NCI-H146 treated with DMSO at 0.1 percent for 48 hours (cell line): ENCODE results near the gene ACP7.
"Not testable (repeated sequence)": the region's sequence is repeated elsewhere in the genome, so short reads cannot be mapped to it uniquely, and the experiment has no call there.

Source experiments
- DNase-seq: peaks from one replicate; lab custom pipeline; 2025; ENCODE audit not compliant: unreplicated experiment; lab: John Stamatoyannopoulos, UW

Gene ACP7

GRCh38 chr19:39074942-39075341, 9.2 kb upstream of the ACP7 start:
- DNase-seq, result no peak

DNA sequence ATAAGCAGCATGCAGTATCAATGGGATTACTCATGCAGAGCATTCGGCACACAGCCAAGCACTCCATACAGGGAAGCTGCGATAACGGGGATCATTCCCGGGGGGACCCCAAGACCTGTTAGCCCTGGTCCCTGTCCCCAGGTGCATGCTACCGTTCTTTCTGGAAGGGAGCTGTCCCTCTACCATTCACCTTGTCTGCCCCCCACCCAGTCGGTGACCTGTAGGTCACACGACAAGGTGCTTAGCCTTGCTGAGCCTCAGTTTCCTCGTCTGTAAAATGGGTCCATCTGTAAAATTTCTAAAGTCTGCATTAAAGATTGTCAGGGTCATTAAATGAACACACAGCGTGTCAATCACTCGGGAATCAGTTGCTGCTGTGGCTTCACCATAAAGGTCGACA, 6.8 kb upstream of the ACP7 start:
- DNase-seq, result no peak

GRCh38 chr19:39078436-39079200, 5.5 kb upstream of the ACP7 start:
- no peak for DNase-seq

DNA sequence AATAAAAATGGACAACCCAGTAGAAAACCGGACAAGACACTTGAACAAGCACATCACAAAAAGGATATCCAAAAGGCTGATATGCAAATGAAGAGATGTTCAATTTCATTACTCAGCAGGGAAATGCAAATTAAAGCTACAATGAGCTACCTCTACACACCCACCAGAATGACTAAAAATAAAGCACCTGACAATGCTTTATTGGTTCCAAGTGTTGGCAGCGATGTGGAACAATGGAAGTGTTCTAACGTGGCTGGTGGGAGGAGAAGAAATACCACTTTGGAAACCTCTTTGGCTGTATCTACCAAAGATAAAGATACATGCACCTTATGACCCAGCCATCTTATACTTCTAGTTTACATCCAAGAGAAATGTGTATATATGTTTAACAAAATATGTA, 3.7 kb upstream of the ACP7 start:
- no peak for DNase-seq

- no peak for DNase-seq
Observed at GRCh38 chr19:39082167-39082566, 2.0 kb upstream of the ACP7 start.

- no peak for DNase-seq
Observed at GRCh38 chr19:39082745-39083598, 1.2 kb upstream of the ACP7 start.

GRCh38 chr19:39083599-39083982, 577 bp upstream of the ACP7 start:
- no peak for DNase-seq

DNA sequence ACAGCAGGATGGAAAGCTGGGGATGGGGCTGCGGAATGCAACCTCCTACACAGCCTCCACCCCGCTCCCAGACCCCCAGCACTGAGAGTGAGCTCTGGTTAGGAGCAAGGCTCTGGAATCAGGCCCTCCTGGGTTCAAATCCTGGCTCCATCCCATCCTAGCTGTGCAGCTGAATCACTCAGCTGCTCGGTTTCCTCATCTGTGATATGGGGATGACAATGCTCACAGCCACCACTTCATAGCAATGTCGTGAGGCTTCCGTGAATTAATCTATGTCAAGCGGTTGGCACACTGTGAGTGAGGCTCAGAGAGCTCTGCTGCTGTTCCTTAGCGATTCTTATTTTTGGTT, 538 bp downstream of the ACP7 start:
- DNase-seq, result no peak

DNA sequence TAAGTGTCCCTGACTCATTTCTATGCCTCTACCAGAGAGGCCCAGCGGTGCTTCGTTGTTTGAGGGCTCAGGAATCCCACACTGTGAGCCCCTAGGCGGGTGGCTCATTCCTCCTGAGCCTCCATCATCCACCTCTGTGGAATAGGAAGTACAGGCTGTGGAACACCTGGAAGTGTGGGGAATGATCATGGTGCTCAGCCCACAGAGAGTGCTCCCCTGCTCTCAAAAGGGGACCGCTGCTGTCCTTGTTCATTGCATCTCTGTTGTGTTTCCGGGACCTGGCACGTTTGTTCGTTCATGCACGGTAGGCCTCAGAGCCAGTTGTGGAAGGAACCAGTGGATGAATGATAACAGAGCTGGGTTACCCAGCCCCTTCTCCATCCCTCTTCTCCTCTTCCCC, 1.2 kb downstream of the ACP7 start:
- DNase-seq, result no peak

DNA sequence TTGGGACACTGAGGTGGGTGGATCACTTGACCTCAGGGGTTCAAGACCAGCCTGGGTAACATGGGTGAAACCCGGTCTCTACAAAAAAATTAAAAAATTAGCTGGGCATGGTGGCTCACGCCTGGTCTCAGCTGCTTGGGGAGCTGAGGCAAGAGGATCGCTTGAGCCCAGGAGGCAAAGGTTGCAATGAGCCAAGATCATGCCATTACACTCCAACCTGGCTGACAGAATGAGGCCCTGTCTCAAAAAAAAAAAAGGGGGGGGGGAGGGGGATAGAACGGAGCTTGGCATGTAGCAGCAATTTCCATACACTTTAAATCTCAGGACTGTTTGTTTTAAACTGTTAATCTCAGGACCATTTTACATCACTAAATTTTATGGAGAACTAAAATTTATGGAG, 2.2 kb downstream of the ACP7 start:
- DNase-seq, result no peak

DNA sequence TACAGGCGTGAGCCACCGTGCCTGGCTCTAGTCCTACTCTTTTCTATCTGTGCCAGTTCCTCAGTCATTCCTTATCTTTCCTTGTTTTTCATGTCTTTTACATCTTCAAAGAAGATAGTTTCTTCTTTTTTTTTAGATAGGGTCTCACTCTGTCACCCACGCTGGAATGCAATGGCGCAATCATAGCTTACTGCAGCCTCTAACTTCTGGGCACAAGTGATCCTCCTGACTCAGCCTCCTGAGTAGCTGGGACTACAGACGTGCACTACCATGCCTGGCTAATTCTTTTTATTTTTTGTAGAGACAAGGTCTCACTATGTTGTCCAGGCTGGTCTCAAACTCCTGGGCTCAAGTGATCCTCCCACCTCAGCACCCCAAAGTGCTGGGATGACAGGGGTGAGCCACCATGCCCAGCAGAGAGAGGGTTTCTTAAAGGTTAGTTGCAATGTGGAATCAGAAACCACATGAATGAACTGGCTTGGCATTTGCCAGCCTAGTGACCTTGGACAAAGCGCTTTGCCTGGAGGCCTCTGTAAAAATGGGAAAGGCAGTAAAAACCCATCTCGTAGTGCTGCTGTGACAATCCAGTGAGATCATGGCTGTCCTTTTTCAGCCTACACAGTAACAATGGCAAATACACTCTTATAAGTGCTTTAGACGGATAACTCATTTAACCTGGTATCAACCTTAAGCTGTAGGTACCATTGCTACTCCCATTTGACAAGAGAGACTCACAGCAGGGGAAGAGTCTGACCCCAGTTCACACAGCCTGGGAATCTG, 3.9 kb downstream of the ACP7 start:
- no peak for DNase-seq

DNA sequence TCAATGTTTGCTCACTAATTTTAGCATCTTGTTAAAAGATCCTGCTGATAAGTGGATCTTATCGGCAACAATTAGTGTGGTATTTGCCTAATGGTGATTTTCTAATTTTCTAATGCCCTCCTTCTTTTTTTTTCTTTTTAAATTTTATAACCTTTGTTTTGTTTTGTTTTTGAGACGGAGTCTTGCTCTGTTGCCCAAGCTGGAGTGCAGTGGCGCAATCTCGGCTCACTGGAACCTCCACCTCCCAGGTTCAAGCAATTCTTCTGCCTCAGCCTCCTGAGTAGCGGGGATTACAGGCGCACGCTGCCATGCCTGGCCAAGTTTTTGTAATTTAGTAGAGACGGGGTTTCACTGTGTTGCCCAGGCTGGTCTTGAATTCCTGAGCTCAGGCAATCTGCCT, 5.8 kb downstream of the ACP7 start:
- DNase-seq, result not testable (repeated sequence)

DNA sequence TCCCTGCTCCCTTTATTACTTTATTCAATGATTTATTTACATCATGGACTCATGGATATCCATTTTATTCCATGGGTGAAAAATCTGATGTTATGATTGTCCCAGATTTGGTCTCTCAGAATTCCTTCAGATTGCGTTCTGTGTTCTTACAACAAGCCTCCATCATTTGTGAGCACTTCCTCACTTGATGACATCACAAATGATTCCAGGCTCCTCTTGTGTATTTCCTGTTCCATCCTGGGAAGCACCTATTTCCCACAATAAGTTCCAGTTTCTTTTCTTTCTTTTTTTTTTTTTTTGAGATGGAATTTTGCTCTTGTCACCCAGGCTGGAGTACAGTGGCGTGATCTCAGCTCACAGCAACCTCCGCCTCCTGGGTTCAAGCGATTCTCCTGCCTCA, 6.7 kb downstream of the ACP7 start:
- no peak for DNase-seq

GRCh38 chr19:39095799-39096540, 11.8 kb downstream of the ACP7 start:
- not testable (repeated sequence) for DNase-seq

GRCh38 chr19:39097299-39097698, 13.1 kb downstream of the ACP7 start:
- DNase-seq, result no peak

DNA sequence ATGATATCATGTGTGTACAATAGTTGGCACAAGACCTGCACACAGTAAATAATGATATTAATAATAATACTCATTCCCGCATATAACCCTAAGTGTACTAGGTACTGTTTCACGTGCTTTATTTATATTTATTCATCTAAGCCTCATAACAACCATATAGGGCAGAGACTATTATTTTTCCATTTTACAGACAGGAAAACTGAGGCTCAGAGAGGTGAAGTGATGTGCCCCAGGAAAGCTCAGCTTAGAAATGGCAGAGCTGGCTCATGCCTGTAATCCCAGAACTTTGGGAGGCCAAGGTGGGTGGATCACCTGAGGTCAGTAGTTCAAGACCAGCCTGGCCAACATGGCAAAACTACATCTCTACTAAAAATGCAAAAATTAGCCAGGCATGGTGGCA, 13.6 kb downstream of the ACP7 start:
- DNase-seq, result no peak

DNA sequence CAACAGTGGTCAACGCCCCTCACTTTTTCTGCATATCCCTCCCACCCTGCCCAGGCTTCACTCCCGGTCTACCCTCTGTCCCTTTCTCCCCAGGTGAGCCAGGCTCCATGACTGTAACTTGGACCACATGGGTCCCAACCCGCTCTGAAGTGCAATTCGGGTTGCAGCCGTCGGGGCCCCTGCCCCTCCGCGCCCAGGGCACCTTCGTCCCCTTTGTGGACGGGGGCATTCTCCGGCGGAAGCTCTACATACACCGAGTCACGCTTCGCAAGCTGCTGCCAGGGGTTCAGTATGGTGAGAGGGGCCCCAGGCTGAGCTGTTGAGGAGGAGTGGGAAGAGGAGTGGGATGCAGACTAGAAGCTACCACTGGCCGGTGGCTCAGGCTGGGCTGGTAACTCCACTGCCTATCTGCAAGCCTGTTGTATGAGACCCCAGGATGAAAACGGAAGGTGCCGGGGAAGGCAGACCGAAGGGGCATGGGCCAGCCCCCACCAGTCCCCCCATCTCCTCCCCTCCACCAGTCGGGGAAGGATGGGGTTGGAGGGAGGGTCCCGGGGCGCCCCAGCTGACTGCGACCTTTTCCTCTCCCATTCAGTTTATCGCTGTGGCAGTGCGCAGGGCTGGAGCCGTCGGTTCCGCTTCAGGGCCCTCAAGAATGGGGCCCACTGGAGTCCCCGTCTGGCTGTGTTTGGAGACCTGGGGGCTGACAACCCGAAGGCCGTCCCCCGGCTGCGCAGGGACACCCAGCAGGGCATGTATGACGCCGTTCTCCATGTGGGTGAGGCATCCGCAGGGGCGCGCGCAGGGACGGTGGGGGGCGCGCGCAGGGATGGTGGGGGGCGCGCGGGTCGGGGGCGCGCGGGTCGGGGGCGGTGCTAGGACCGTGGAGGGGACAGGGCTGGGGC, 14.4 kb downstream of the ACP7 start:
- no peak for DNase-seq

- no peak for DNase-seq
Observed at GRCh38 chr19:39099341-39099740, 15.2 kb downstream of the ACP7 start.

DNA sequence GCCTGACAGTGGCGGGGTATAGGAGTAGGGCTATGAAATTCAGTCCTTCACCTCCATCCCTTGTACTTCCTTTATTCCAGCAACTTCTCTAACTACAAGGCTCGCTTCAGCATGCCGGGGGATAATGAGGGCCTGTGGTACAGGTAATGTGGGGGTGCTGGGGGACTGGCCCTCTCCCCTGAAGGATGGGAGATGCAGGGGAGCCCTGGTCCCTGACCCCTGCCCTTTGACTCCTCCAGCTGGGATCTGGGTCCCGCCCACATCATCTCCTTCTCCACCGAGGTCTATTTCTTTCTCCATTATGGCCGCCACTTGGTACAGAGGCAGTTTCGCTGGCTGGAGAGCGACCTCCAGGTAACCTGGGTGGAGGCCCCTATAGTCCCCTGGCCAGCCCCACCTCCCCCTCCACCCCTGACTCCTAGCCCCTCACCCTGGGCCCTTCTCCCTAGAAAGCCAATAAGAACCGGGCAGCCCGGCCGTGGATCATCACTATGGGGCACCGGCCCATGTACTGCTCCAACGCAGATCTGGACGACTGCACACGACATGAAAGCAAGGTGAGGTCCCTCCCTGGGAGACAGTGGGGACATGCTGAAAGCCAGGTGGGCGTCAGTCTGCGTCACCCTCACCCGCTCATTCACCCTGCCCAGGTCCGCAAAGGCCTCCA, 16.5 kb downstream of the ACP7 start:
- no peak for DNase-seq

DNA sequence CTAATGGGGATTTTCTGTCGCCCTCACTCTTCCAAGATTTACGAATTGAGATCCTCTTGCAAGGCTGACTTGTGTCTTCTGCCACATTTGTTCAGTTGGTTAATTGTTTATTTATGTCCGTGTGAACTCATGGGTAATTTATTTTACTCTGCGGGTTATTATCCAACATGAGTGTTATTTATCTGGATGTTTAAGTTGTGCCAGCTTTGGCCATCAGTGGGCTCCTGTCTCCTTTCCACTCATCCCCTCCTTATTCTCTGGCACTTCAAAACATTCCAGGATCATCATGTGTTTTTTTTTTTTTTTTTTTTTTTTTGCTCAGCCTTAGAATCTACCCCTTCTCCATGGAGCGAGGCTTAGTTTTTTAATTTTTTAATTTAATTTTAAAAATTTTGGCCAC, 19.0 kb downstream of the ACP7 start:
- no peak for DNase-seq
